GM19468 (cell line): ENCODE data around the gene TNFRSF9.

Experiments
- ATAC-seq: cut with Tn5 transposase; IDR thresholded peaks from one replicate; pipeline ENCODE4 v1.9.1; 2021; ENCODE audit warnings: mild to moderate bottlenecking, moderate library complexity, moderate number of reproducible peaks; ENCODE audit not compliant: unreplicated experiment; ENCODE audit errors: extremely low read depth

The TNFRSF9 gene

GRCh38 chr1:7884757-7885156, 55.9 kb downstream of the TNFRSF9 start:
- ATAC-seq, result no peak

- no peak for ATAC-seq
Measured at GRCh38 chr1:7879228-7879627, 61.4 kb downstream of the TNFRSF9 start.

GRCh38 chr1:7878027-7878426, 62.6 kb downstream of the TNFRSF9 start:
- ATAC-seq, result no peak

- no peak for ATAC-seq
Measured at GRCh38 chr1:7873801-7874795, 66.5 kb downstream of the TNFRSF9 start.

GRCh38 chr1:7871136-7871535, 69.5 kb downstream of the TNFRSF9 start:
- no peak for ATAC-seq

GRCh38 chr1:7869136-7869920, 71.3 kb downstream of the TNFRSF9 start:
- ATAC-seq, result no peak

GRCh38 chr1:7868070-7868780, 72.4 kb downstream of the TNFRSF9 start:
- no peak for ATAC-seq

GRCh38 chr1:7865978-7866377, 74.7 kb downstream of the TNFRSF9 start:
- ATAC-seq, result no peak
